Transverse colon (tissue), 3 donors: Measurements from ENCODE around the gene POMC.

Source experiments
- POLR2A ChIP-seq: fragments of 450-650 bp; IDR thresholded peaks from one replicate; pipeline ENCODE4 v1.6.1; 2016; ENCODE audit warnings: antibody characterized with exemption, mild to moderate bottlenecking, moderate library complexity
- TF ChIP-seq, protein P1 (sequence below), 5 experiments: fragments of 200-600 bp in 3 of 5; fragments of 450-650 bp in 2 of 5; sonication (generic) in 3 of 5; IDR thresholded peaks; 1 replicate in 2 of 5; 2 replicates in 3 of 5; pipeline ENCODE4 v1.5.1; 2016 to 2017; ENCODE audit warnings: antibody characterized with exemption in 5 of 5, inconsistent platforms in 3 of 5, mild to moderate bottlenecking in 2 of 5, moderate library complexity in 1 of 5

GRCh38 chr2:25168256-25169072, at the start of gene POMC:
- TF ChIP-seq, protein P1, sequence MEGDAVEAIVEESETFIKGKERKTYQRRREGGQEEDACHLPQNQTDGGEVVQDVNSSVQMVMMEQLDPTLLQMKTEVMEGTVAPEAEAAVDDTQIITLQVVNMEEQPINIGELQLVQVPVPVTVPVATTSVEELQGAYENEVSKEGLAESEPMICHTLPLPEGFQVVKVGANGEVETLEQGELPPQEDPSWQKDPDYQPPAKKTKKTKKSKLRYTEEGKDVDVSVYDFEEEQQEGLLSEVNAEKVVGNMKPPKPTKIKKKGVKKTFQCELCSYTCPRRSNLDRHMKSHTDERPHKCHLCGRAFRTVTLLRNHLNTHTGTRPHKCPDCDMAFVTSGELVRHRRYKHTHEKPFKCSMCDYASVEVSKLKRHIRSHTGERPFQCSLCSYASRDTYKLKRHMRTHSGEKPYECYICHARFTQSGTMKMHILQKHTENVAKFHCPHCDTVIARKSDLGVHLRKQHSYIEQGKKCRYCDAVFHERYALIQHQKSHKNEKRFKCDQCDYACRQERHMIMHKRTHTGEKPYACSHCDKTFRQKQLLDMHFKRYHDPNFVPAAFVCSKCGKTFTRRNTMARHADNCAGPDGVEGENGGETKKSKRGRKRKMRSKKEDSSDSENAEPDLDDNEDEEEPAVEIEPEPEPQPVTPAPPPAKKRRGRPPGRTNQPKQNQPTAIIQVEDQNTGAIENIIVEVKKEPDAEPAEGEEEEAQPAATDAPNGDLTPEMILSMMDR (IDR thresholded peaks at IDR 0.05): no peak
- no peak for TF ChIP-seq POLR2A
